ENCODE data around the gene ZBTB38.

The ZBTB38 gene

DNA sequence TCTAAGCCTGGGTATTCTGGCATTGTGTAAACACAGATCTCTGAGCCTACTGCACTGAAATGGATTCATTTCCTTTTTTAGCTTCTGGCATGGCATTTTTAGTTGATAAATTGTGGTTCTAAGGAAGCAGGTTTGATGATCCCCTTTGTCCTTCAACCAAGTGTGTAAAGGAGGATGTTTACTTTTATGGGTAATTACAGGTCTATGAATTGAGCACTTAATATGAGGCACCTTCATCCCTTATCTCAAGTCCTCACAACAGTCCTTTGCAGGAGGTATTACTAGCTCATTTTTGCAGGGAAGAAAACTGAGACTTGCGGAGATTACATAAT lies 30.8 kb upstream of the ZBTB38 start:
- in situ Hi-C loops (cut with MboI; ENCODE audit: low pct_unique_long_range_greater_than_20kb, low sequenced_read_pairs): no loop called here
- DNase-seq: no peak

DNA sequence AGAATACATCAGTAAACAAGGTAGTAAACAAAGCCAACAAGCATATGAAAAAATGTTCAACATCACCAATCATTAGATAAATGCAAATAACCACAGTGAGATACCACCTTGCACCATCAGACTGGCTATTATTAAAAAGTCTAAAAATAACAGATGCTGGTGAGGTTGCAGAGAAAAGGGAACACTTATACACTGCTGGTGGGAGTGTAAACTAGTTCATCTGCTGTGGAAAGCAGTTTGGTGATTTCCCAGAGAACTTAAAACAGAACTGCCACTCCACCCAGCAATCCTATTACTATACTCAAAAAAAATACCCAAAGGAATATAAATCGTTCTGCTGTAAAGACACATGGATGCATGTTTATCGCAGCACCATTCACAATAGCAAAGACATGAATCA lies 30.3 kb upstream of the ZBTB38 start:
- in situ Hi-C loops (cut with MboI; ENCODE audit: low pct_unique_long_range_greater_than_20kb, low sequenced_read_pairs): no loop called here
- DNase-seq: no peak

DNA sequence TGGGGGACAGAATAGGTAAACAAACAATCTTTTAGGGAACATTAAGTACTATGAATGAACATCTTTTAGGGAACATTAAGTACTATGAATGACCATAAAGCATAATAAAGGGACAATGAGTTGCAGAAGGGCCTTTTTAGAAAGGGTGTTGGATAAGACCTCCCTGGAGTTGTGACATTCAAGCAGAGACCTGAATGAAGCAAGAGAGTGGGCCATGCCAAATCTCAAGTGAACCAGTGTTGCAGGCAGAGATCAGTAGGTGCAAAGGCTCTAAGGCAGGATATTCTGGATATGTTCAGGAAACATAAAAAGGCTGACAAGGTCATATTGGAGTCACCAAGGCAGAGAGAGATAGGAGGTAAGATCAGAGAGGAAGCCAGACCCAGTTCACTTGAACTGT lies 29.4 kb upstream of the ZBTB38 start:
- DNase-seq: no peak
- in situ Hi-C loops (cut with MboI; ENCODE audit: low pct_unique_long_range_greater_than_20kb, low sequenced_read_pairs): no loop called here

DNA sequence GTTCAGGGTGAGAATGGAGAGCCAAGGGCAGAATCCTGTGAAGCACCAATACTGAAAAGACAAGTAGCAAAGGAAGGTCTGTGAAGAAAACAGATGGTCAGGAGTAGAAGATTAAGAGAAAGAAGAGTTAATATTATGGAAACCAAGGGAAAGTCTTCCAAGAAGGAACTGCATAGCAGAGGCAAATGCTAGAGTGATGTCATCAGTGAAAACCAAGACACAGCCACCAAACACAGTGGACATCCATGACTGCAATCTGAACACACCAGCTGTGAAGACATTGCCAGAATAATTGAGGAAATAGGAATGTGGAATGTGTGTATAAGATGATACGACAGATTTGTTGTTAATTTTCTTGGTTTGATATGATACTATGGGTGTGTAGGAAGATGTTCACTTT lies 26.8 kb upstream of the ZBTB38 start:
- no peak for DNase-seq
- in situ Hi-C loops (cut with MboI; ENCODE audit: low pct_unique_long_range_greater_than_20kb, low sequenced_read_pairs): no loop called here

DNA sequence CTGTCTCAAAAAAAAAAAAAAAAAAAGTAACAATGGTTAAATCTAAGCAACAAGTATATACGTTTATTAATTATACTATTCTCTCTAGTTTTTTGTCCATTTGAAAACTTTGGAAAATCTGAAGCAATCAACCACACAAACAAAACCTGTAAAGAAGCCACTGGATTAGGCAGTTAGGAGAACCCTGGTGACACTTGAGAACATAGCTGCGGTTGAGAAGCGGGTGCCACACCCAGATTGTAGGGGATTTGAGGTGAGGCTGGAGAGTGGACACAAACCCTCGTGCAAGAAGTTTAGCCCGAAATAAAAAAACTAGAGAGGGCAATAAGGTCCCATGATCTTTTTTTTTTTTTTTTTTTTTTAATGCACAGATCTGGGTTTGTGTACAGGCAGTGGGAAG lies 25.9 kb upstream of the ZBTB38 start:
- DNase-seq: no peak
- in situ Hi-C loops (cut with MboI; ENCODE audit: low pct_unique_long_range_greater_than_20kb, low sequenced_read_pairs): no loop called here

DNA sequence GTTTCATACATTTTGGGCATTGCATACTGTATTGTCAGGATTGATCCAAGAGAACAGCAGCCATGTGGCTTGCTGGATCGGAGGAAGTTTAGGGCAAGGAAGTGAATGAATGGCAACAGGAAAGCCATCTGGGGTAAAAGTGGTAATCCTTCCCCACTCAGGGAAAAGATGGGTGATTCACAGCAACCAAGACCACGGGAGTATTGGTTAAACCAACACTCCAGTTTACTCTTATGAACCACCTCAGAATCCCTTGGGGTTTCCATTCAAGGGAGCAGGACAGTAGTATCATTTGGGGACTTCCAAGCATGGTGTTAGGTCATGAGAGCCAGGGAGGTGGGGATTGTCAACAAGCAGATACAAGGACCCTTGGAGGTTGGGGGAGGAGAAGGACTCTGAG lies 25.2 kb upstream of the ZBTB38 start:
- no peak for DNase-seq
- in situ Hi-C loops (cut with MboI; ENCODE audit: low pct_unique_long_range_greater_than_20kb, low sequenced_read_pairs): no loop called here

DNA sequence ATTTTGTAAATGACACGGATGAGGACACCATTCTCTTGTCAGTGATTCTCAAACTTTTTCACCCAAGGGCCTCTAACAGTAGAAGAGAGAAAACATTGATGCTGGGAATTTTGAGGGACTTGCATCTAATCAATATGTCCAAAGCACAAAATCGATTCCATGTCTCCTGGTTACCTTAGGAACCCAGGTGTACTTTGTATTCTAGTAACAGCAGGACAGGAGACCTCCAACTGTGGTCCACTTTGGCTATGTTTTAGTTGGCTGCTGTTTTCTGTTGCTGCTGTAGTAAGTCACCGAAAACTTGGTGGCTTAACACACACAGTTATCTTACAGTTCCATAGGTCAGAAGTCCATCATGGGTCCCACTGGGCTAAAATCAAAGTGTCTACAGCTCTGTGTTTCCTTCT lies 24.4 kb upstream of the ZBTB38 start:
- in situ Hi-C loops (cut with MboI; ENCODE audit: low pct_unique_long_range_greater_than_20kb, low sequenced_read_pairs): no loop called here
- no peak for DNase-seq

DNA sequence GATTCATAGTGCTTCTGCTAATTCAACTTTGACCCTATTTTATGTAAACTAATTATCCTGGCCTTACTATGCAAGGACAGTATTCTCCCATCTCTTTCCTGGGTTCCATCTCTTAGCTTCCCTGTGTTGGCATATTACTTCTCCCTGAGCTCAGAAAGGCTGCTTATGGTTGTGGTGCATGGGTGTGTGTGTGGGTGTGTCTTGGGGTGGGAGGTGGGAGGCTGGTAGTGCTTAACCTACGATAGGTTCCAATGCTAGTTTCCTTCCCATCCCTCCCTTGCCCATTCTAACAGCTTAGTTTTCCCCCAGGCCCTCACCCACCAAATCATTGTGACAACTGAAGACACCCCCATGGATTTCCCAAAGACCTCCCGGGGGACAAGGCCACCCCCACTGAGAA lies 22.8 kb upstream of the ZBTB38 start:
- in situ Hi-C loops (cut with MboI; ENCODE audit: low pct_unique_long_range_greater_than_20kb, low sequenced_read_pairs): no loop called here
- no peak for DNase-seq

DNA sequence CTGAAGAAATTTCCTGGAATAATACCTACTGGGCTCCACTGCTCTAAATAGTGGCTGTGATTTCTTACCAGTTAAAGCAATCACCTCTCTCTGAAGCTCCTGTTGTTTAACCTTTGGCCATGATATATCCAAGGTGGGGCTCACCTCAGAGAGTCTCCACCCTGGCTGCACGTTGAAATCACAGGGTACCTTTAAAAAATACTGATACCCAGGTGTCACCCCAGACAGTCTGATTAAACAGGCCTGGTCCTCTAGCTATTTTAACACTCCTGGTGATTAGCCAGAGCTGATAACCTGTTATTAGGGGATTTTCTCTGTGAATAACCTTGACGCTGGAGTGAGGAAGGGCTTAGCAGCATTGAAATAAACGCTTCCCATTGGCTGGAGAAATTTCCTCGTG lies 22.3 kb upstream of the ZBTB38 start:
- in situ Hi-C loops (cut with MboI; ENCODE audit: low pct_unique_long_range_greater_than_20kb, low sequenced_read_pairs): no loop called here
- DNase-seq: no peak

DNA sequence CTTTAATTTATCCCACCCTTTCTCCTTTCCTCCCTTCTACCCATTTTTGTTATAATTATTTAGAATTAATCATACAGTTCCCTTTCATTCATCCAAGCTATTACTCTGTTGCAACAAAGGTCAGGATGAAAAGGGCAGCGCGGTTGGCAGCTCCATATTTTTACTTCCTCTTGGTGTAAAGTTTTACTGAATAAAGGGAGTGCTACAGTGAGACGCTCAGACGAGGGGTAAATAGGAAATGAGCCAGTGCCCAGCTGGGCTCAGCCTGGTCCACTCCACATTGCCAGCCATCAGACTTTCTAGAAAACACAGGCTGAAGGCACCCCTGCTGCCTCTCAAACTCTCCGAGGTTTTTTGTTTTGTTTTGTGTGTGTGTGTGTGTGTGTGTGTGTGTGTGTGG lies 21.9 kb upstream of the ZBTB38 start:
- DNase-seq: peak; percentile 35
- in situ Hi-C loops (cut with MboI; ENCODE audit: low pct_unique_long_range_greater_than_20kb, low sequenced_read_pairs): no loop called here

DNA sequence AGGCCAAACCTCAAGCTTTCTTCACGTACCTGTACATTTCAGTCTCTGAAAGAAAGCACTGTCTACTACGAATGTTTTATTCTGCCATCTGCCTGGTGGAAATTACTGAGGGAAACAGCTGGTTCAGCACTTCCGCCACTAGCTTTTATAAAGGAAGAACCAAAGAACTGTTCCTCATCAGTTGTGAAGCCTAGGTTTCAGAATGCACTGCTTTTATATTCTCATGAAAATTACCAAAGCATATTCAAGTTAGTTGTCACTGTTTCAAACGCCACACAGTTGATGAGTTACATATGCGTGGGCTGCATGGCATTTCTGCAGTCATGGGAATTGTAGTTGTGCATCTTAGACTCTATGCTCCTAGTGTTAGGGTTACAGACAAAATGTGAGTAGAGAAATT lies 21.5 kb upstream of the ZBTB38 start:
- DNase-seq: no peak
- in situ Hi-C loops (cut with MboI; ENCODE audit: low pct_unique_long_range_greater_than_20kb, low sequenced_read_pairs): no loop called here

DNA sequence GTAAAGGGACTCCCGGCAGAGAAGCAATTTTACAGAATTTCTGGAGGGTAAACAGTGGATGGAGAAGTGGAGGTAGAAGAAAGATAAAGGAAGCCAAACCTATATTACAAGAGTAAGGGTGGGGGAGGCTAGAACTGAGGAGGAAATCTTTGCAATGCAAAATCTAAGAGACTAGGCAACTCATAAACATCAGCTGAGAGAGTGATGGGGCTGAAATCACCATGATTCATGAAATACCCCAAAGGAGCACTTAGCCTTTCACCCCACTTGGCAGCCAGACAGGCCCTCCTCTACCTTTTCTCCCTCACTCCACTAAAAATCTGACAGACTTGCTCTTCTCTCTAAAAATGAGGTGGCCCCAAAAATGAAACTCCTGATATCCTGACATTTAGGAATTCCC lies 19.5 kb upstream of the ZBTB38 start:
- no peak for DNase-seq
- in situ Hi-C loops (cut with MboI; ENCODE audit: low pct_unique_long_range_greater_than_20kb, low sequenced_read_pairs): no loop called here

DNA sequence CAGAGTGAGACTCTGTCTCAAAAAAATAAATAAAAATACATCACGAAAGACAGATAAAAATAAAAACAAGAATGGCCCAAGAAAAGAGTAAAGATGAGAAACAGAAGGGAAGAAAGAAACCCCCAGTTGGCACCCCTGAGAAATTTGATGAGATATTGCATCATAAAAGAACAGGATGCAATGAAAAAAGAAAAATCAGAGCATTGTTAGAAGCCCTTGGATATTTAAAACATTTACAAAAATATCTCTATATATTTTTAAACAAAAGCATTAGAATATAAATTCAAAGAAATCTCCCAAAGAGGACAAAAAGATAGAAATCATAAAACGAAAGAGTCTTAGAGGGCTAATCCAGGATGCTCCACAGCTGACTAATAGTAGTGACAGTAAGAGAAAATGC lies 18.6 kb upstream of the ZBTB38 start:
- DNase-seq: no peak
- in situ Hi-C loops (cut with MboI; ENCODE audit: low pct_unique_long_range_greater_than_20kb, low sequenced_read_pairs): no loop called here

DNA sequence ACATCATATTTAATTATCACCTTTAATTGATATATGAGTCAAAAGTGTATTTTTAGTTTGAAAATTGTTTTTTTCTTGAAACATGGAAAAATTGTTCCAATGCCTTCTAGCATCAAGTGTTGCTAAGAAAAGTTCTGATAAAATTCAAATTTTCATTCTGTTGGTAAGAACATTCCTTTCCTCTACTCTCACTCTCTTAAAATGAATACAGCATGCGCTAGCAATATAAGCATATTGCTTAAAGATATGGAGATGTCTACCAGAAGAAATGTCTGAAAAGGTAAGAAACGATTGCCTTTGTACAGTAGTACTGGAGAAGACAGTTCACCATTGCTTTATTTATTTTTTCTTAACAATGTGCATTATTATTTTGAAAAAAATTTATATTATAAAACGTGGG lies 17.6 kb upstream of the ZBTB38 start:
- in situ Hi-C loops (cut with MboI; ENCODE audit: low pct_unique_long_range_greater_than_20kb, low sequenced_read_pairs): no loop called here
- no peak for DNase-seq

DNA sequence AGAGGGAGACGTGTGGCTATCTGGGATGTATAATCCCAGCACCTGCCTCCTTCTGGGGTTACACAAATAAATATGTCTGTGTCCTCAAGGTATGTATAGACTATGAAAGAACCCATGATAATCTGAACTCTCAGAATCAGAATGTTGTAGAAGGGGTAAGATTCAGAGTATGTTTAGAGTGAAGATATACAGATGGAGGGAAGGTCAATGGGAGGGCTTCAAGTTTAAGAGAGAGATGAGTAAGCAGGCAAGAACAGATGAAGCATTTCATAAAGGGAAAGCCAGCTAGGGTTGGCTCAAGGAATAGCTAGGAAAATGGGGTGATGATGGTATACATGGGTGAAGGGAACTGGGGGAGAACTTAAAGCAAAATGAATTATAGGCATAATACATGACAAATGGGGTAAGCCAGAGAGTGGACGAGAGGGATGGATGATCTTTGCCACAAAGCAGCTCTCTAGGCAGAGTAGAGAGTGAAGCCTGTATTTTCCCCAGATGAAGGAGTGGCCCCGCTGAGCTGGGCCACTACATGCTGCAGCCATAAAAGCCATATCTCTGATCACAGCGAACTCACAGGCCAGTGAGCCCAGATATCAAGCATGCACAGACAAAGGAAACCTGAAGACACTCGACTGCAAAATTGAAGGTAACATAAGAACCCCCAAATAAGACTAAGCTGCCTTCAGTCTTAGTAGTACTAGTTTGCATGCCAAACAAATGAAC lies 15.9 kb upstream of the ZBTB38 start:
- in situ Hi-C loops (cut with MboI; ENCODE audit: low pct_unique_long_range_greater_than_20kb, low sequenced_read_pairs): no loop called here
- DNase-seq: no peak

DNA sequence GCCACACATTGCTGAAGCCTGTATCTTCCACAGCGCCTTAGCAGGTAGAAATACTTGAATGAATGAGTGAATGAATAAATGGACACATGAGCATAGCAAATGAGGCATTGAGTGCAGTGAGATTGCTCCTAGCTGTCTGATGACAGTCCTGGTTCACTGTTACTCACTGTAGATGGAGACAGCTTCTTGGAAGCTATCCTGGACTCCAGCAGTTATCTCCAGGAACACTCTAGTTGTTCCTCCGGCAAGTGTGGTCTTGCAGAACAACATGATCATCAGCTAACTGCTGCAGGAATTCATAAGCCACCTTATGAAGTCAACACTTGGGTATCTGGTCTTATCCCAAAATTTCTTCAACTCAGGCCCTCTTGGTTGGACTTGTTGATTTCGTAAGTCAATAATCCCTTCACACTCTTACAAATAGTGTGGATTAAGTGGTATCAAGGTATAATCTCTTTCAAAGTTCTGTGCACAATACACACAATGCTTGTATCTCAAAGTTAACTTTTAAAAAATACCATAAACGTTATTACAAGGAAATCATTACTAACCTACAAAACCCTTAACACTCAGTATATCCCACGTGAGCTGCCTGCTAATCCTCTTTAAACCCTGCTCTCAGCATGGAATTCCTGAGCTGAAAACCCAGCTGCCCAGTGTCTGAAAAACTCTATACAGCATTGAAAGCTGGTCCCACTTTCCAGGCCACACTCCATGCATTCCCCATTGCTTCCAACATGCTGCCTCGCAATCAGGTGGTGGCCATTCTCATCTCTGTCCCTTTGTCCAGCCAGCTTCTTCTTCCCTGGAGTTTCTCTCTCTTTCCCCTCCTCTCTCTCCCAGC lies 14.4 kb upstream of the ZBTB38 start:
- no peak for DNase-seq
- in situ Hi-C loops (cut with MboI; ENCODE audit: low pct_unique_long_range_greater_than_20kb, low sequenced_read_pairs): no loop called here

DNA sequence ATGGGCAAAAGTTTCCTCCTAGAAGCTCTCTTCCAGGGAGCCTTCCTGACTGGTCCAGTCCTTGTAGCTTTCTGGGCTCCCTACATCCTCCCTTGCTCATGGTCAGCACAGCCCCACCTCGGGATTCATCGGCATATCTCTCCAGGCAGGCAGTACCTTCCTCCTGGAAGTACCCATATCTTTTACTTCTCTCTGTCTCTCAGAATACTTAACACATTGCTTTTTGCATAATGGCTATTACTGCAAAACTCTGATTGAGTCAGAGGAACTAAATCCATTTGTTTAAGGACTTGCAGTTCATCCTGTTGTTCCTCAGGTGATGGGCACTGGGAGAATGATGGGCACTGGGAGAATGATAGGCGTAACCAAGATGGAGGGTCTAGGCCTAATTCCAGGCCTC lies 13.8 kb upstream of the ZBTB38 start:
- DNase-seq: no peak

DNA sequence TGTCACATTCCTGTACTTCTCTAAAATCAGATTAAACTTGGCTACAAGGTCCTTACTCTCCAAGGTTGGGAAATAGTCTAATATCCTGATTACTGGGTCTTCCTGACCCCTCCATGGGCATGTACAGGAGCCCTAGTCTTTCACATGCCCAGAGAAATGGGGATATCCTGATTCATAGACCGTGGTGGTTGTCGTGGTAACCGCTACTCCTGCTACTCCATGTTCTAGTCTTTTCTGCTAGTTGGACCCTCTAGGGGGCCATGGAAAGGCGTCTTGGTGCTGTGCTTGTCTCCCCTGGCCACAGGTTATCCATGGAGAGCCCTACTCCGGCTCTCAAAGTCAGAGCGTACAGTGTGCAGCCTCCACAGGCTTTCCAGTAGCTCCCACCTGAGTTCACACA lies 13.1 kb upstream of the ZBTB38 start:
- no peak for DNase-seq
- in situ Hi-C loops (cut with MboI; ENCODE audit: low pct_unique_long_range_greater_than_20kb, low sequenced_read_pairs): no loop called here

More for the DNA sequence above, 13.8 kb upstream of the ZBTB38 start:
- in situ Hi-C loops (cut with MboI; ENCODE audit: low pct_unique_long_range_greater_than_20kb, low sequenced_read_pairs): no loop called here

DNA sequence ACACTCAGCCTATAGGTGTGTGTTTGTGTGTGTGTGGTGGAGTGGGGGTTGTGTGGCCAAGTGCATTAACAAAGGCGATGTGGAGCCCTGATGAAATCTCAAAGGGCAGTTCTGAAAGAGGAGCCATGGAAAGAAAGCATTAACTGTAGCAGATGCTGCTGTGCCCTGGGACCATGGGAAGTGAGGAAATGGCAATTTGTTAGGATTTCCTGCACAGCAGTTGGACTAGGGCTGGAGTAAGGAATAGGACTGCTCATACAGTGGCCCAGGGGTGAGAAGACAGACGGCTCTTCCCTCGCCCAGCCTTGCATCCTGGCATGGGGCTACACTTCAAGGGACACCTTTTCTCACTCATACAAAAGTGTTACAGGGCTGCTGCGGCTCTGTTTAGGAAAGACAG lies 12.3 kb upstream of the ZBTB38 start:
- DNase-seq: no peak
- in situ Hi-C loops (cut with MboI; ENCODE audit: low pct_unique_long_range_greater_than_20kb, low sequenced_read_pairs): no loop called here

DNA sequence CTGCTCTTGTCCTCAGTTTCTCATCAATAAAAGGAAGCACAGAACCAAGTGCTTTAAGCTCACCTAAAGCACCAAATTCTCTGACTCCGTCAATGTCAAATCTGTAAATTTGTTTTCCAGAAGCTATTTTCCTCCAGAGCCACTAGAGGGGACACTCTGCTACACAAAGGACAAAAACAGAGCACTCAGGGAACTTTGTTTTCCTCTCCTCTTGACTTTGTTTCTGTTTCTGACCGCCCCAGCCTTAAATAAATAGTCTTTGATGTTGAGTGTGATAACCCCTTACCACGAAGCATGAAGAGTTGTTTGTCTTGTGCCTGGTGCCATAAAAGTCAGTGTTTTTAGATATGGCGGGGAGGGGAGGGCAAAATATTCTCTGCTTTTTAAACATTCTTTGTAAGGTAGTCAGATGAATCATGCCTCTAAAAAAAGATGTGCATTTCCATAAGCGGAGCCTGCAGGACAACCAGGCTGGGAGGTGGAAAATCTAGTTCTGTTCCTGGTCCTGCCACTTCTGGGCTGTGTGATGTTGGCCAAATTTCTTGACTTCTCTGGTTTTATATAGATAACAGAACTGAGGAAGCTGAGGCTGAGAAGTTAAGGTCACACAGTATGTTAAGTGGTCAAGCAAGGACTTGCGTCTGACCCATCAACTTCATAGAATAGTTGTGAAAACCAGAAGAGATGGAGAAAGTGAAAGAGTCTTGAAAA lies 7.3 kb upstream of the ZBTB38 start:
- peak; percentile 42 for DNase-seq
- in situ Hi-C loops (cut with MboI; ENCODE audit: low pct_unique_long_range_greater_than_20kb, low sequenced_read_pairs): no loop called here

Measured in KBM-7 (cell line).